ENCODE measurements around the gene ZFP36. TPM values are rescaled to one million over a fixed set of nuclear protein-coding genes. Genes with fewer than 3 reads are reported as not detected.

Gene ZFP36
- total RNA-seq, 2 donors from 2014 or later, result 107 to 202 TPM

- Histone ChIP-seq H3K27ac (peak overlapping the region; percentile 99 to 100), H3K36me3 (peaks cover 25% of the 10 kb centered on the region), H3K4me3 (peak overlapping the region; percentile 86 to 89), H3K4me1 (peaks cover 0 to 47% of the 10 kb centered on the region in 2 donors), H3K27me3 (no peaks in the 10 kb centered on the region), H3K9me3 (no peaks in the 10 kb centered on the region)
- TF ChIP-seq, protein P1, sequence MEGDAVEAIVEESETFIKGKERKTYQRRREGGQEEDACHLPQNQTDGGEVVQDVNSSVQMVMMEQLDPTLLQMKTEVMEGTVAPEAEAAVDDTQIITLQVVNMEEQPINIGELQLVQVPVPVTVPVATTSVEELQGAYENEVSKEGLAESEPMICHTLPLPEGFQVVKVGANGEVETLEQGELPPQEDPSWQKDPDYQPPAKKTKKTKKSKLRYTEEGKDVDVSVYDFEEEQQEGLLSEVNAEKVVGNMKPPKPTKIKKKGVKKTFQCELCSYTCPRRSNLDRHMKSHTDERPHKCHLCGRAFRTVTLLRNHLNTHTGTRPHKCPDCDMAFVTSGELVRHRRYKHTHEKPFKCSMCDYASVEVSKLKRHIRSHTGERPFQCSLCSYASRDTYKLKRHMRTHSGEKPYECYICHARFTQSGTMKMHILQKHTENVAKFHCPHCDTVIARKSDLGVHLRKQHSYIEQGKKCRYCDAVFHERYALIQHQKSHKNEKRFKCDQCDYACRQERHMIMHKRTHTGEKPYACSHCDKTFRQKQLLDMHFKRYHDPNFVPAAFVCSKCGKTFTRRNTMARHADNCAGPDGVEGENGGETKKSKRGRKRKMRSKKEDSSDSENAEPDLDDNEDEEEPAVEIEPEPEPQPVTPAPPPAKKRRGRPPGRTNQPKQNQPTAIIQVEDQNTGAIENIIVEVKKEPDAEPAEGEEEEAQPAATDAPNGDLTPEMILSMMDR (IDR thresholded peaks at IDR 0.05), result no peak
- DNase-seq (ENCODE audit: low spot score), result no peak
Measured at GRCh38 chr19:39407660-39408391, 1.2 kb downstream of the ZFP36 start.

DNA sequence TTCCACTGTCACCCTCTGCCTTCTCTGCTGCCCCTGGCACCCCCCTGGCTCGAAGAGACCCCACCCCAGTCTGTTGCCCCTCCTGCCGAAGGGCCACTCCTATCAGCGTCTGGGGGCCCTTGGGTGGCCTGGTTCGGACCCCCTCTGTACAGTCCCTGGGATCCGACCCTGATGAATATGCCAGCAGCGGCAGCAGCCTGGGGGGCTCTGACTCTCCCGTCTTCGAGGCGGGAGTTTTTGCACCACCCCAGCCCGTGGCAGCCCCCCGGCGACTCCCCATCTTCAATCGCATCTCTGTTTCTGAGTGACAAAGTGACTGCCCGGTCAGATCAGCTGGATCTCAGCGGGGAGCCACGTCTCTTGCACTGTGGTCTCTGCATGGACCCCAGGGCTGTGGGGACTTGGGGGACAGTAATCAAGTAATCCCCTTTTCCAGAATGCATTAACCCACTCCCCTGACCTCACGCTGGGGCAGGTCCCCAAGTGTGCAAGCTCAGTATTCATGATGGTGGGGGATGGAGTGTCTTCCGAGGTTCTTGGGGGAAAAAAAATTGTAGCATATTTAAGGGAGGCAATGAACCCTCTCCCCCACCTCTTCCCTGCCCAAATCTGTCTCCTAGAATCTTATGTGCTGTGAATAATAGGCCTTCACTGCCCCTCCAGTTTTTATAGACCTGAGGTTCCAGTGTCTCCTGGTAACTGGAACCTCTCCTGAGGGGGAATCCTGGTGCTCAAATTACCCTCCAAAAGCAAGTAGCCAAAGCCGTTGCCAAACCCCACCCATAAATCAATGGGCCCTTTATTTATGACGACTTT is 2.0 kb downstream of the ZFP36 start:
- Histone ChIP-seq H3K27me3 (no peaks in the 10 kb centered on the region), H3K27ac (peak overlapping the region; percentile 99 to 100), H3K4me3 (peak overlapping the region; percentile 86 to 89), H3K36me3 (peaks cover 25% of the 10 kb centered on the region), H3K4me1 (peaks cover 0 to 41% of the 10 kb centered on the region in 2 donors), H3K9me3 (no peaks in the 10 kb centered on the region)
- TF ChIP-seq, protein P1 (IDR thresholded peaks at IDR 0.05), result no peak
- DNase-seq (ENCODE audit: low spot score), result no peak

DNA sequence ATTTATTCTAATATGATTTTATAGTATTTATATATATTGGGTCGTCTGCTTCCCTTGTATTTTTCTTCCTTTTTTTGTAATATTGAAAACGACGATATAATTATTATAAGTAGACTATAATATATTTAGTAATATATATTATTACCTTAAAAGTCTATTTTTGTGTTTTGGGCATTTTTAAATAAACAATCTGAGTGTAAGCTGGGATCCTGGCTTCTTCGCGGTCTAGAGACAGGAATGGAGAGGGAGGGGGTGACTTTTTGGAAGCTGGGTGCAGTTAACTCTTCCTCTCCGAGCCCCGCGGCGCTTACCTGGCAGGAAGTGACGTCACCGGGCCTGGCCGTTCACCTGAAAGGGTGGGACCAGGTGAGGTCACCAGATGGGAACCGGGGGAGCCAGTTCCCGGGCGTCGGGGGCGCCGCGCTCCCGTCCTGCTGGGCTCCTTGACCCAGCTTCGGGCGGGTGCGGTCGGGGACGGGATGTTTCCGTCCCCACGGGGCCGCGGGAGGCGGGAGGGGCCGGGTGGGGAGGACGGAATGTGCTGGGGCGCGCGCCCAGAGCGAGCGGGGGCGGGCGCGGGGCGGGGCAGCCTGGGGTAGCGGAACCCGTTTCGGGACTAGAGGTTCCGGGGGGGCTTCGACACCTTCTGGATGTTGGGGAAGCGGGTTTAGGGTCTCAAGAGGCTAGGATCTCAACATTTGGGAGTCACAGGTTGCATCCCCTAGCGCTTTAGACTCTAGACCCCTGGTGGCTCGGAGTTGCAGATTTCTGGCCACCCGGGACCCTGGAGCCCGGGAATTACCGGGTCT is 2.8 kb downstream of the ZFP36 start:
- H3K4me1 ChIP-seq, result peaks cover 0 to 44% of the 10 kb centered on the region in 2 donors
- DNase-seq (ENCODE audit: low spot score), result peak; percentile 93
- TF ChIP-seq, protein P1 (IDR thresholded peaks at IDR 0.05), result no peak

DNA sequence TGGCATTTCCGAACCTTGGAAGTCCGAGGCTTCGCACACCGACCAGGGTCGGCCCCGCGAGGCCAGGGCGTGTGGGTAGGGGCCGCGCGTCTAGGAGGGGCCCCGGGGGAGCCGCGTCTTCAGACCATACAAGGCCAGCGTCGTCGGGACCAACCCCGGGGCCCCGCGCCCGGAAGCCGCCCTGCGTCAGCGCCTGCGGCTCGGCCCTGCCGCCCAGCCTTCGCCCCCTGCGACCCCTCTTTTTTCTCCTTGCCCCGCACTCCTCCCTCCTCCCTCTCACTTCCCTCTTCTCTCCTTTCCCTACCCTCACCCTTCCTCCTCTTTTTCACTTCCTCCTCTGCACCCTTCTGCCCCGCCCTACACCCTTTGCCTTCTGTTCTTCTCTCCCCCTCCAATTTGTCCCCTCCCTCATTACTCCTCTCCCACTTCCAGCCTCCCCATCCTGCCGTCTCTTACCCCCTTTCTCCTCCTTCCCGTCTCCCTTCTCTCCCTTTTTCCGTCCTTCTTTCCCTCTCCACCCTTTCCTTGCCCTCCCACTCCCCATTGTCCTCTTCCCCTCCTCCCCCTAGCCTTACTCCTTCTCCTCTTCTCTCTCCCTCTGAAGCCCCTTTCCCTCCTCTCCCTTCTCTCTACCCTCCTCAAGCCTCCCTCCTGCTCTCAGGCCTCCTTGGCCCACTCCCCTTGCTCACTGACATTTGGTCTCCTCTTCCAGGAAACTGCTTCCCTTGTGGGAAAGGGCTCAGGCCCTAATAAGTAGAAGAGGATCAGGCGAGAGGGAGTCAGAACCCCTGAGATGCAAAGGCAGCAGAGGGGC is 3.6 kb downstream of the ZFP36 start:
- H3K27me3 ChIP-seq, result no peaks in the 10 kb centered on the region
- TF ChIP-seq, protein P1 (IDR thresholded peaks at IDR 0.05), result no peak
- H3K4me3 ChIP-seq, result peak overlapping the region; percentile 86 to 89
- H3K27ac ChIP-seq, result peak overlapping the region; percentile 99 to 100
- peaks cover 0 to 46% of the 10 kb centered on the region in 2 donors for H3K4me1 ChIP-seq
- no peaks in the 10 kb centered on the region for H3K9me3 ChIP-seq
- peaks cover 25% of the 10 kb centered on the region for H3K36me3 ChIP-seq
- peak; percentile 85 for DNase-seq (ENCODE audit: low spot score)

More for the DNA sequence above, 2.8 kb downstream of the ZFP36 start:
- peak overlapping the region; percentile 86 to 89 for H3K4me3 ChIP-seq
- peaks cover 25% of the 10 kb centered on the region for H3K36me3 ChIP-seq
- H3K9me3 ChIP-seq, result no peaks in the 10 kb centered on the region
- H3K27ac ChIP-seq, result peak overlapping the region; percentile 99 to 100
- H3K27me3 ChIP-seq, result no peaks in the 10 kb centered on the region

- H3K4me3 ChIP-seq, result peak overlapping the region; percentile 86 to 89
- no peaks in the 10 kb centered on the region for H3K27me3 ChIP-seq
- H3K36me3 ChIP-seq, result peaks cover 25% of the 10 kb centered on the region
- no peaks in the 10 kb centered on the region for H3K9me3 ChIP-seq
- DNase-seq (ENCODE audit: low spot score), result no peak
- peak overlapping the region; percentile 99 to 100 for H3K27ac ChIP-seq
- TF ChIP-seq, protein P1 (IDR thresholded peaks at IDR 0.05), result no peak
- H3K4me1 ChIP-seq, result peaks cover 0 to 46% of the 10 kb centered on the region in 2 donors
Measured at GRCh38 chr19:39410831-39411080, 4.1 kb downstream of the ZFP36 start.

Measured in right atrium auricular region (tissue), 2 donors.